ENCODE measurements around the gene NELL1. TPM values are rescaled to one million over a fixed set of nuclear protein-coding genes. Genes with fewer than 3 reads are reported as not detected.

Gene NELL1
- total RNA-seq, 1 experiment from 2014 or later, result 0.22 TPM

DNA sequence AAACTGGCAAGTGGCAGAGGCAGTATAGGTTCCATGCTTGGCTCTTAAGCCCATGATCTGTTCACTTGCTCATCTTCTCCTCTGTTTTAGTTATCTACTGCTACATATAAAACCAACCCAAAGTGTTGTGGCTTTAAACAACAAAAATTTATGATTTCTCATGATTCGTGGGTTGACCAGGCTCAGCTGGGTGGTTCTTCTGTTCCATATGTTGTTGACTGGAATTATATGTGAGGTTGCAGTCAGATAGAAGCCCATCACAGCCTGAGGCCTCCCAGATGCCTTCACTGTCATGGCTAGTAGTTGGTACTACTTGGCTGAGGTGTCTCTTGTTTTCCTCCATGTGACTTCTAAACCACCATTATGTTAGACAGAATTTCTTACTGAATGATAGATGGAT, 632.6 kb downstream of the NELL1 start:
- Histone ChIP-seq H3K56ac (ENCODE audit: insufficient read length, low read depth, low read length) (no peak overlapping the region), H3K79me1 (ENCODE audit: insufficient read depth, low read depth, low read length, poor library complexity, severe bottlenecking) (no peaks in the 10 kb centered on the region), H2BK12ac (ENCODE audit: insufficient read length, low read depth, low read length) (no peak overlapping the region), H2BK5ac (ENCODE audit: insufficient read length, low read length) (no peak overlapping the region), H3K4ac (ENCODE audit: low read depth, low read length) (no peak overlapping the region), H3K9me3 (ENCODE audit: control insufficient read depth, low read depth, low read length) (peaks cover 6% of the 10 kb centered on the region), H2AFZ (ENCODE audit: low read length) (no peak overlapping the region), H3K27me3 (ENCODE audit: insufficient read depth, low read length) (no peaks in the 10 kb centered on the region), H3K18ac (ENCODE audit: insufficient read length, low read depth, low read length) (no peak overlapping the region), H4K5ac (ENCODE audit: insufficient read length, low read depth, low read length) (no peak overlapping the region), H2AK5ac (ENCODE audit: insufficient read length, low read length) (no peak overlapping the region), H4K20me1 (ENCODE audit: control insufficient read depth, insufficient read depth, insufficient read length) (no peaks in the 10 kb centered on the region), H2BK15ac (ENCODE audit: low read depth, low read length) (no peak overlapping the region), H3T11ph (ENCODE audit: low read length) (no peak overlapping the region), H3K4me1 (ENCODE audit: insufficient read depth, low read length) (no peaks in the 10 kb centered on the region; the same call in 1 of the 2 replicates), H3K14ac (ENCODE audit: insufficient read depth, low read length) (no peak overlapping the region), H3K23ac (ENCODE audit: insufficient read length, low read depth, low read length) (no peak overlapping the region), H4K91ac (ENCODE audit: insufficient read length, low read depth, low read length) (no peak overlapping the region), H3K23me2 (ENCODE audit: insufficient read length, low read depth, low read length, poor library complexity, severe bottlenecking) (no peaks in the 10 kb centered on the region), H4K8ac (replicated peaks; ENCODE audit: insufficient read length, low read depth, low read length) (no peak overlapping the region), H3K9ac (ENCODE audit: extremely low read depth, insufficient read length, low read length) (no peak overlapping the region), H3K79me2 (ENCODE audit: insufficient read depth, low read length) (no peaks in the 10 kb centered on the region), H2BK120ac (ENCODE audit: low read depth, low read length, poor library complexity, severe bottlenecking) (no peak overlapping the region), H2BK20ac (ENCODE audit: low read depth, low read length, poor library complexity, severe bottlenecking) (no peak overlapping the region), H3K4me2 (ENCODE audit: insufficient read depth, insufficient read length, low read length) (no peak overlapping the region), H3K27ac (ENCODE audit: insufficient read length, low read depth, low read length) (no peak overlapping the region)
- no peak overlapping the region for H3K4me3 Mint-ChIP-seq
- DNase-seq, result no peak
- TF ChIP-seq, protein P1, sequence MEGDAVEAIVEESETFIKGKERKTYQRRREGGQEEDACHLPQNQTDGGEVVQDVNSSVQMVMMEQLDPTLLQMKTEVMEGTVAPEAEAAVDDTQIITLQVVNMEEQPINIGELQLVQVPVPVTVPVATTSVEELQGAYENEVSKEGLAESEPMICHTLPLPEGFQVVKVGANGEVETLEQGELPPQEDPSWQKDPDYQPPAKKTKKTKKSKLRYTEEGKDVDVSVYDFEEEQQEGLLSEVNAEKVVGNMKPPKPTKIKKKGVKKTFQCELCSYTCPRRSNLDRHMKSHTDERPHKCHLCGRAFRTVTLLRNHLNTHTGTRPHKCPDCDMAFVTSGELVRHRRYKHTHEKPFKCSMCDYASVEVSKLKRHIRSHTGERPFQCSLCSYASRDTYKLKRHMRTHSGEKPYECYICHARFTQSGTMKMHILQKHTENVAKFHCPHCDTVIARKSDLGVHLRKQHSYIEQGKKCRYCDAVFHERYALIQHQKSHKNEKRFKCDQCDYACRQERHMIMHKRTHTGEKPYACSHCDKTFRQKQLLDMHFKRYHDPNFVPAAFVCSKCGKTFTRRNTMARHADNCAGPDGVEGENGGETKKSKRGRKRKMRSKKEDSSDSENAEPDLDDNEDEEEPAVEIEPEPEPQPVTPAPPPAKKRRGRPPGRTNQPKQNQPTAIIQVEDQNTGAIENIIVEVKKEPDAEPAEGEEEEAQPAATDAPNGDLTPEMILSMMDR (conservative IDR thresholded peaks at IDR 0.05), result no peak
- H3K36me3 Mint-ChIP-seq (ENCODE audit: insufficient read depth in 1 of 3, low read depth in 3 of 3), result peaks cover 0 to 9% (median 0%) of the 10 kb centered on the region in 3 experiments; a peak in 4 of 7 replicates
- whole genome bisulfite sequencing (ENCODE audit: extremely low coverage, insufficient read length, low lambda C conversion rate), result no CpG with 5 or more reads among the region's 1 CpG
- H3K27ac Mint-ChIP-seq, result no peak overlapping the region
- peaks cover 0 to 9% of the 10 kb centered on the region in 2 experiments; a peak in 2 of 4 replicates for H3K4me1 Mint-ChIP-seq
- peaks cover 3 to 12% of the 10 kb centered on the region in 2 experiments; a peak in 4 of 5 replicates for H3K9me3 Mint-ChIP-seq
- no peaks in the 10 kb centered on the region for H3K27me3 Mint-ChIP-seq (ENCODE audit: low read depth)

Data from H9 (cell line).